Ascending aorta (tissue), 2 donors: ENCODE measurements around the gene CNTN2. TPM values are rescaled to one million over a fixed set of nuclear protein-coding genes. Genes with fewer than 3 reads are reported as not detected.

ENCODE experiments used
- DNase-seq, 2 donors: peaks; one replicate each; pipeline ENCODE4 v3.0.0-alpha.2; 2019; ENCODE audit warnings: low spot score in 2 of 2
- H3K27ac ChIP-seq, 2 donors: fragments of 200-600 bp; sonication (generic); one replicate each; pipeline ENCODE4 v1.5.1; 2016 to 2017; ENCODE audit warnings: mild to moderate bottlenecking in 1 of 2
- H3K27me3 ChIP-seq: fragments of 200-600 bp; sonication (generic); one replicate; pipeline ENCODE4 v1.5.1; 2017
- H3K36me3 ChIP-seq, 2 donors: fragments of 200-600 bp; sonication (generic); one replicate each; pipeline ENCODE4 v1.5.1; 2016
- H3K4me1 ChIP-seq, 2 donors: fragments of 200-600 bp; sonication (generic); one replicate each; pipeline ENCODE4 v1.5.1; 2016 to 2017; ENCODE audit warnings: mild to moderate bottlenecking in 1 of 2
- H3K4me3 ChIP-seq, 2 donors: fragments of 200-600 bp; sonication (generic); one replicate each; pipeline ENCODE4 v1.5.1; 2016 to 2017; ENCODE audit warnings: mild to moderate bottlenecking in 1 of 2
- H3K9me3 ChIP-seq, 2 donors: fragments of 200-600 bp; sonication (generic); one replicate each; pipeline ENCODE4 v1.5.1; 2016
- intact Hi-C: fragments of 100-400 bp; cut with DNase I; formaldehyde crosslinking; loops from one replicate; pipeline ENCODE4 v1.15.1; 2023
- total RNA-seq: library from RNA; depleted of rRNA; stranded (reverse); fragments of >200 nt; gene quantifications from one replicate; pipeline ENCODE4 v1.1.0, GENCODE V29; 2016
- TF ChIP-seq, protein P1 (sequence below), 3 experiments: fragments of 200-600 bp in 2 of 3; fragments of 450-650 bp in 1 of 3; sonication (generic) in 2 of 3; IDR thresholded peaks; one replicate each; pipeline ENCODE4 v1.5.1; 2016 to 2019; ENCODE audit warnings: antibody characterized with exemption in 3 of 3, mild to moderate bottlenecking in 1 of 3, moderate library complexity in 1 of 3

Gene CNTN2
- total RNA-seq, 1 donor from 2014 or later = 0.32 TPM

DNA sequence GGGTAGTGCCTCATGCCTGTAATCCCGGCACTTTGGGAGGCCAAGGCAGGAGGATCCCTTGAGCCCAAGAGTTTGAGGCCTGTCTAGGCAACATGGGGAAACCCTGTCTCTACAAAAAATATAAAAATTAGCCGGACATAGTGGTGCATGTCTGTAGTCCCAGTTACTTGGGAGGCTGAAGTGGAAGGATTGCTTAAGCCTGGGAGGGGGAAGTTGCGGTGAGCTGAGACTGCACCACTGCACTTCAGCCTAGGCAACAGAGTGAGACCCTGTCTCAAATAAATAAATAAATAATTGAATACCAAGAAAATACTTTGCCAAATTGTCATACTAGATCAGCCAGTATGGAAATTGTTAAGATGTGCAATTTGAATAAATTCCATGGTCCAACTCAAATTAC is 84.6 kb downstream of the CNTN2 start:
- H3K27ac ChIP-seq = no peak overlapping the region
- H3K9me3 ChIP-seq = no peaks in the 10 kb centered on the region
- H3K27me3 ChIP-seq = no peaks in the 10 kb centered on the region
- peaks cover 5% of the 10 kb centered on the region in 2 donors for H3K4me1 ChIP-seq
- intact Hi-C loops = no loop called here
- TF ChIP-seq, protein P1, sequence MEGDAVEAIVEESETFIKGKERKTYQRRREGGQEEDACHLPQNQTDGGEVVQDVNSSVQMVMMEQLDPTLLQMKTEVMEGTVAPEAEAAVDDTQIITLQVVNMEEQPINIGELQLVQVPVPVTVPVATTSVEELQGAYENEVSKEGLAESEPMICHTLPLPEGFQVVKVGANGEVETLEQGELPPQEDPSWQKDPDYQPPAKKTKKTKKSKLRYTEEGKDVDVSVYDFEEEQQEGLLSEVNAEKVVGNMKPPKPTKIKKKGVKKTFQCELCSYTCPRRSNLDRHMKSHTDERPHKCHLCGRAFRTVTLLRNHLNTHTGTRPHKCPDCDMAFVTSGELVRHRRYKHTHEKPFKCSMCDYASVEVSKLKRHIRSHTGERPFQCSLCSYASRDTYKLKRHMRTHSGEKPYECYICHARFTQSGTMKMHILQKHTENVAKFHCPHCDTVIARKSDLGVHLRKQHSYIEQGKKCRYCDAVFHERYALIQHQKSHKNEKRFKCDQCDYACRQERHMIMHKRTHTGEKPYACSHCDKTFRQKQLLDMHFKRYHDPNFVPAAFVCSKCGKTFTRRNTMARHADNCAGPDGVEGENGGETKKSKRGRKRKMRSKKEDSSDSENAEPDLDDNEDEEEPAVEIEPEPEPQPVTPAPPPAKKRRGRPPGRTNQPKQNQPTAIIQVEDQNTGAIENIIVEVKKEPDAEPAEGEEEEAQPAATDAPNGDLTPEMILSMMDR (IDR thresholded peaks at IDR 0.05) = no peak
- no peak overlapping the region for H3K4me3 ChIP-seq
- DNase-seq = no peak
- H3K36me3 ChIP-seq = no peaks in the 10 kb centered on the region

Other genes starting within 250 kb of the CNTN2 start
- 44.0 TPM for gene NFASC, start 172.3 kb upstream of the CNTN2 start, total RNA-seq
- not detected for gene TMEM81, start 41.2 kb downstream of the CNTN2 start, total RNA-seq
- 7.2 TPM for gene RBBP5, start 78.8 kb downstream of the CNTN2 start, total RNA-seq
- 8.1 TPM for gene DSTYK, start 168.5 kb downstream of the CNTN2 start, total RNA-seq
- 5.2 TPM for gene TMCC2, start 184.7 kb downstream of the CNTN2 start, total RNA-seq